Choroid plexus epithelial cell (primary cell): Measurements from ENCODE around the gene PGRMC1.

Experiments
- DNase-seq: peaks from one replicate; pipeline ENCODE4 v3.0.0-alpha.2; 2010; ENCODE audit warnings: low read depth
- H3K4me3 ChIP-seq: 2 replicates; pipeline ENCODE4 v1.5.1; 2011; ENCODE audit warnings: low read depth, mild to moderate bottlenecking, control low read depth, low read length, moderate library complexity
- CTCF ChIP-seq: conservative IDR thresholded peaks from 2 replicates; pipeline ENCODE4 v1.5.1; 2011; ENCODE audit warnings: low read depth, mild to moderate bottlenecking, control low read depth, inconsistent platforms, low read length, moderate library complexity

PGRMC1 gene

GRCh38 chrX:119235051-119235511, 1.0 kb upstream of the PGRMC1 start:
- TF ChIP-seq CTCF = no peak
- DNase-seq = peak; percentile 3
- no peak overlapping the region for H3K4me3 ChIP-seq

GRCh38 chrX:119236623-119237561, 807 bp downstream of the PGRMC1 start:
- H3K4me3 ChIP-seq = peak overlapping the region; percentile 71
- TF ChIP-seq CTCF = no peak
- peak; percentile 65 for DNase-seq

- peak overlapping the region; percentile 71 for H3K4me3 ChIP-seq
- DNase-seq = peak; percentile 9
- no peak for TF ChIP-seq CTCF
These were observed 1.5 kb downstream of the PGRMC1 start for GRCh38 chrX:119237562-119237942.

GRCh38 chrX:119238557-119238956, 2.5 kb downstream of the PGRMC1 start:
- TF ChIP-seq CTCF = no peak

GRCh38 chrX:119240356-119240755, 4.3 kb downstream of the PGRMC1 start:
- no peak overlapping the region for H3K4me3 ChIP-seq
- TF ChIP-seq CTCF = no peak
- peak; percentile 70 for DNase-seq

More at GRCh38 chrX:119238557-119238956, 2.5 kb downstream of the PGRMC1 start:
- peak overlapping the region; percentile 17 for H3K4me3 ChIP-seq
- DNase-seq = peak; percentile 12

- DNase-seq = no peak
- TF ChIP-seq CTCF = no peak
These were observed 11.6 kb downstream of the PGRMC1 start for GRCh38 chrX:119247702-119248101.

More at GRCh38 chrX:119247702-119248101, 11.6 kb downstream of the PGRMC1 start:
- no peak overlapping the region for H3K4me3 ChIP-seq
